ENCODE results near the gene SLC39A13.

Gene SLC39A13

DNA sequence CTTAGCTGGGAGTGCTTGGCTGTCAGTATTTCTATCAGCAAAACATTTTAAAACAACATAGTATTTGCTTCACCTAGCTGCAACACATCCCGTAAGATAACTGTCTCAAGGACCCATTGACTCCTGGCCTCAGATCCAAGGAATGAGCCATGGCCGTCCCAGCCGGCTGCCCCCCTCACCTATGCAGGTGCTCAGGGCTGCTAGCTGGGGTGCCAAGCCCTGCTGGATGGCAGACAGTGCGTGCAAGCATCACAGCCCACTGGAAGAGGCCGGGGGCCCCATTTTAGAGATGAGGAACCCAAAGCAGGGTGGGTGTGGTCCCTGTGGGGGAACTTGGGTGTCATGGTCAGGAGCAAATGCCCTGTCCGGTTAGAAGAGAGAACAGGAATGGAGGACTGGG lies 9.3 kb downstream of the SLC39A13 start:
- no peak for TF ChIP-seq TAF1 (IDR thresholded peaks at IDR 0.05; ENCODE audit: borderline replicate concordance, low read depth, low read length)
- TF ChIP-seq POLR2AphosphoS5 (IDR thresholded peaks at IDR 0.05; ENCODE audit: low read depth, low read length), result no peak; the same call in 1 of the 2 replicates
- no peak for TF ChIP-seq POLR2A (IDR thresholded peaks at IDR 0.05; ENCODE audit: low read depth, low read length)
- FAIRE-seq (no peak), DNase-seq (ENCODE audit: insufficient read length) (no peak)

DNA sequence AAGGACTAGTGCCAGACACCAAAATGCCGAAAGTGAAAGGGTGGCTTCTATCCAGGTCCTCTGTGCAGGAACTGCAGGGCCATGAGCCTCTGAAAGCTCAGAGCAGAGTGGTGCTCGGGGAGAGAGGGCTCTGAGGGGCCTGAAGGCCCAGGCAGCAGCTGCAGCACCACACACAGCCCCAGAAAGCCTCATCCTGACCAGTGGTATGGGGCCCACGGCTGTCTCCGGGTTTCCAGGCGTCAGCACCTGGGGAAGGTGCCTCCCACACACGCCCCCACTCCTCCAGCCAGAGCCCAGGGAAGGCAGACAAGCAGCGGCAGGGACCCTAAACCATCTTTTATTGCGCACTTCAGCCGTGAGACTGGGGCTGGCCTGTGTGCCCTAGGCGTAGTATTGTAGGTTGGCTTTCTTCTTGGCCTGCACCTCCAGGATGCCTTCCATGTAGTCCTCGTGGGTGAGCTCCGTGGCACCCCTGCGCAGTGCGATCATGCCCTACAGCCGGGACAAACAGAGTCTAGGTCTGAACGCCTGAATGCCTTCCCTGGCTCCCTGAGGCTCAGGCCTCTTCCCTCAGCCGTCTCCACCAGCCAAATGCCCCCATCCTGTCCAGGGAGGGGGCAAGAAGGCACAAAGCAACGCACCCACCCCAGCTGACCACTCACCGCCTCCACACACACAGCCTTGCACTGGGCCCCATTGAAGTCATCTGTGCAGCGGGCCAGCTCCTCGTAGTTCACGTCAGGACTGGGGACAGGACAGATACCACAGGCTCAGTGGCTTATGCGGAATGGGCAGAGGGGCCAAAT lies 10.3 kb downstream of the SLC39A13 start:
- TF ChIP-seq POLR2AphosphoS5 (IDR thresholded peaks at IDR 0.05; ENCODE audit: low read depth, low read length) (peak; percentile 38; the same call in 1 of the 2 replicates), POLR2A (IDR thresholded peaks at IDR 0.05; ENCODE audit: low read depth, low read length) (peak; percentile 14; the same call in 1 of the 2 replicates), TAF1 (IDR thresholded peaks at IDR 0.05; ENCODE audit: borderline replicate concordance, low read depth, low read length) (no peak)
- FAIRE-seq (no peak), DNase-seq (ENCODE audit: insufficient read length) (no peak)

DNA sequence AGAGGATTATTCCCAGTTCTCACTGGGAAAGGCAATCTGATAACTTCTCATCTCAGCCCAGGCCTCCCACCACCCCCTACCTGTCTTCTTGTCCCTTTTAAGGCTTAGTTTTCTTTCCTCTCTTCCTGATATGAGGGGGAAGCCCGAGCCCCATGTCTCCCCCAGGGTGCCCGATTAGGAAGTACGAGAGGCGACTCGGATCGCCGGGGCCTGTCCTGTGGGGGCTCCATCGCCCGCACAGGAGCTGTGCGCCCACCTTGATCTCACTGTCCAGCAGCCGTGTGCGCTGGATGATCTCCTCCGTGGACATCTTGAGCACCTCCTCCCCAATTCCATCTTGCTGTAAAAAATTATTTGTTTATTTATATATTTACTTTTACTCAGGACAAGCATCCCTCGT lies 17.2 kb downstream of the SLC39A13 start:
- TF ChIP-seq POLR2A (IDR thresholded peaks at IDR 0.05; ENCODE audit: low read depth, low read length), result no peak
- TF ChIP-seq TAF1 (IDR thresholded peaks at IDR 0.05; ENCODE audit: borderline replicate concordance, low read depth, low read length), result no peak
- no peak for TF ChIP-seq POLR2AphosphoS5 (IDR thresholded peaks at IDR 0.05; ENCODE audit: low read depth, low read length)
- DNase-seq (ENCODE audit: insufficient read length) (no peak), FAIRE-seq (no peak)

DNA sequence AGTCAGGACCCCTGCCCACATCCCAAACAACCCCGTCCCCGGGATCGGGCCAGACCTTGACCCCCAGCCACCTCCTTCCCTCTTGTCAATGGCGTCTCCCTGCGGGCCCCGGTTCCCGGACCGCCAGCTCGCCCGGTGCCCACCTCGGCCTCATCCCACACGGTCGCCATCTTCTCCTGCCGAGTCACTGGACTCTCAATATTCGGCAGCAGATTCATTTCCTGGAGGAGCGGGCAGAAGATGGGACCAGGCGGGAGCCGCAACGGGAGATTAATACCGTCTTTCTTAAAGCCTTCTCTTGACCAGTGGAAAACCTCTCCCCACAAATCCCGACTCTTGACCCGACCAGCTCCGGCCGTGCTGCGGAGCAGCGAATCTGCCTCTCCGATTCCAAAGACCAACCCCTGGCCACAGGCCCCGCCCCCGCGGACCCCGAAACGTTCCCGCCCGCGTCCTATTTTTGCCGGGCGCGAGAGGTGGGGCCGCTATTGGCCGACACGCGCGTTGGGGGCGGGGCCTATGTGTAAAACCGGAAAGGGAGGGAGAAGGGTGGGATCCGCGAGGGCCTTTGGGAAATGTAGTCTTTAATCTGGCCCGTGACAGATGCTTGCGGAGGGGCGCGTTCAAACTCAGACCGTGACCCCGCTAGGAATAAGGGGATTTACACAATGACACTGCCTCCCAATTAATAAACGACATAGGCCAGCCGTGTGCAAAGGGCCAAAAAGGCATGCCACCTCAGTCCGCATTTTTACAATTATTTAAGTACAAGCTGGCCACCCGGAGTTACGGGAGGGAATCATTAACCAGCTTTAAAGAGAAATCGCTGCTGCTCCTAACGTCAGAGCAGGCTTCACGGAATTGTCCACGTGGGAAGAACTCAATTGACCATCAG lies 17.9 kb downstream of the SLC39A13 start, which contains the start of gene PSMC3:
Gene PSMC3, minus strand, starts transcription at position 378 of the 895 bp plus-strand sequence. Its CDS starts 160 bp downstream, at position 218.
- FAIRE-seq (peak; percentile 100), DNase-seq (ENCODE audit: insufficient read length) (peak; percentile 95)
- TF ChIP-seq POLR2AphosphoS5 (IDR thresholded peaks at IDR 0.05; ENCODE audit: low read depth, low read length) (peak; percentile 89), TAF1 (IDR thresholded peaks at IDR 0.05; ENCODE audit: borderline replicate concordance, low read depth, low read length) (peak; percentile 99), POLR2A (IDR thresholded peaks at IDR 0.05; ENCODE audit: low read depth, low read length) (peak; percentile 94)

DNA sequence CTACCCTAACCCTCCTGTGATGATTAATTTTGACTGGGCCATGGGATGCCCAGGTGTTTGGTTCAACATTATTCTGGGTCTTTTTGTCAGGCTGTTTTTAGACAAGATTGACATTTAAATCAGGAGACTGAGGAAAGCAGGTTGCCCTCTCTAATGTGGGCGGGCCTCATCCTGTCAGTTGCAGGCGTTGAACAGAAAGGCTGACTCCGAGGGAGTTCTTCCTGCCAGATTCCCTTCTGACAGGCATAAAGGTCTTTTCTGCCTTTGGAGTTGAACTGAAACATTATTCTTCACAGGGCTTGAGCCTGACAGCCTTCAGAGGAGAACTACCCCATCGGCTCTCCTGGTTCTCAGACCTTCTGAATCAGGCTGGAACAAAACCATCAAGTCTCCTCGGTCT lies 22.1 kb downstream of the SLC39A13 start:
- no peak for TF ChIP-seq TAF1 (IDR thresholded peaks at IDR 0.05; ENCODE audit: borderline replicate concordance, low read depth, low read length)
- TF ChIP-seq POLR2A (IDR thresholded peaks at IDR 0.05; ENCODE audit: low read depth, low read length), result no peak
- no peak for TF ChIP-seq POLR2AphosphoS5 (IDR thresholded peaks at IDR 0.05; ENCODE audit: low read depth, low read length)
- DNase-seq (ENCODE audit: insufficient read length) (no peak), FAIRE-seq (no peak)

DNA sequence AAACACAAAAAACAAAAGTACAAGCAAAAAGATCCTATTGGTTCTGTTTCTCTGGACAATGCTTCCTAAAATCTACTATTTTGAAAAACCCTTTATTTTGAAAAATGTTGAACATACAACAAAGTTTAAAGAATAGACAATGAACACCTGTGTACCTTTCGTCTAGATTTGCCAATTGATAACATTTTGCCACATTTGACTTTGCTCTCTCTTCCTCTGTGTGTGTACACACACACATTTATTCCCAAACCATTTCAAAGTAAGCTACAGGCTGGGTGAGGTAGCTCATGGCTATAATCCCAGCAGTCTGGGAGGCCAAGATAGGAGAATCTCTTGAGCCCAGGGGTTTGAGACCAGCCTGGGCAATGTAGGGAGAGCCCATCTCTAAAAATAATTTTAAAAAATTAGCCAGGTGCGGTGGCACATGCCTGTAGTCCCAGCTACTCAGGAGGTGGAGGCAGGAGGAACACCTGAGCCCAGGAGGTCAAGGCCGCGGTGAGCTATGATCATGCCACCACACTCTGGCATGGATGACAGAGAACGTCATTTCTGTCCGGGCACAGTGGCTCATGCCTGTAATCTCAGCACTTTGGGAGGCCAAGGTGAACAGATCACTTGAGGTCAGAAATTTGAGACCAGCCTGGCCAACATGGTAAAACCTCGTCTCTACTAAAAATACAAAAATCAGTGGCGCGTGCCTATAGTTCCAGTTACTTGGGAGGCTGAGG lies 23.1 kb downstream of the SLC39A13 start:
- TF ChIP-seq POLR2AphosphoS5 (IDR thresholded peaks at IDR 0.05; ENCODE audit: low read depth, low read length) (no peak), POLR2A (IDR thresholded peaks at IDR 0.05; ENCODE audit: low read depth, low read length) (no peak), TAF1 (IDR thresholded peaks at IDR 0.05; ENCODE audit: borderline replicate concordance, low read depth, low read length) (no peak)
- FAIRE-seq, result no peak

DNA sequence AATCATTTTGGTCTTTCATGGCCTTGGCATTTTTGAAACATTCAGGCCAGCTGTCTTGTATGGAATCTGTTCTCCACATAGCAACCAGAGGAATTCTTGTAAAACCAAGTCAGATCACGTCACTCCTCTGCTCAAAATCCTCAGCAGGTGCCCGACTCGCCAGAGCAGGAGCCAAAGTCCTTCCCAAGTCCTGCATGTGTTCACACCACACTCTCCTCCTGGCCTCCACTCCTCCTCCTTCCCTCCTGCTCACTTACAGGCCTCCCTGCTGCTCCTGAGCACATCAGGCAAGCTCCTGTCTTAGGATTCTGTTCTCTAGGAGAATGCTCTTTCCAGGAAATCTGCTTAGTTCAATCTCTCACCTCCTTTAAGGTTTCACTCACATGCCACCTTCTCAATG lies 24.8 kb downstream of the SLC39A13 start:
- FAIRE-seq, result no peak
- no peak for TF ChIP-seq TAF1 (IDR thresholded peaks at IDR 0.05; ENCODE audit: borderline replicate concordance, low read depth, low read length)
- TF ChIP-seq POLR2AphosphoS5 (IDR thresholded peaks at IDR 0.05; ENCODE audit: low read depth, low read length), result no peak
- no peak for TF ChIP-seq POLR2A (IDR thresholded peaks at IDR 0.05; ENCODE audit: low read depth, low read length)
- DNase-seq (ENCODE audit: insufficient read length), result no peak

More for the DNA sequence above, 23.1 kb downstream of the SLC39A13 start:
- DNase-seq (ENCODE audit: insufficient read length), result no peak

DNA sequence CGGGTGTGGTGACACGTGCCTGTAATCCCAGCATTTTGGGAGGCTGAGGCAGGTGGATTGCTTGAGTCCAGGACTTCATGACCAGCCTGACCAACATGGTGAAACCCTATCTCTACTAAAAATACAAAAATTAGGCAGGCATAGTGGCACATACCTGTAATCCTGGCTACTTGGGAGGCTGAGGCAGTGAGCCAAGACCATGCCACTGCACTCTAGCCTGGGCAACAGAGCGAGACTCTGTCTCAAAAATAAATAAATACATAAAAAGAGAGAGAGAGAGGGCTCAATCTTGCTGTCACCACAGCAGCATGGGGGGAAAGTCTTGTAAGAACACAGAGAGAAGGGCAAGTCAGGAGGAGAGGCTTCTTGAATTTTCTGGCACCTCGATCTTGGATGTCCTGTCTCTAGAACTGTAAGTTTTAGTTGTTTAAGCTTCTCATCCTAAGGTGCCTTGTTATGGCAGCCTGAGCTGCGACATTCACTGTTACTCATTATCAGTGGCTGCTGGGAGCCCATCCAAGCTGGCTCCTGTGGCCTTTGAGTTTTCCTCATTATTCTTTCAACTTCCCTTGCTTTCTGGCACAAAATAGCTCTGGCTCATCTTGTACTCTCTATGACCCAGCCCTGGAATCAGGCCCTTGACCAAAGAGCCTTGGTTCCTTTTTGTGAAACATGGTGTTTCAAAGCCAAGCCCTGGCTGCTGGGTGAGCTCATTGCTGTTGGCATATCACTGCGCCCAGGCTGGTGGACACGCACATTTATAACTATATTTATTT lies 25.8 kb downstream of the SLC39A13 start:
- FAIRE-seq (no peak), DNase-seq (ENCODE audit: insufficient read length) (no peak)
- no peak for TF ChIP-seq POLR2A (IDR thresholded peaks at IDR 0.05; ENCODE audit: low read depth, low read length)
- no peak for TF ChIP-seq TAF1 (IDR thresholded peaks at IDR 0.05; ENCODE audit: borderline replicate concordance, low read depth, low read length)
- no peak for TF ChIP-seq POLR2AphosphoS5 (IDR thresholded peaks at IDR 0.05; ENCODE audit: low read depth, low read length)

DNA sequence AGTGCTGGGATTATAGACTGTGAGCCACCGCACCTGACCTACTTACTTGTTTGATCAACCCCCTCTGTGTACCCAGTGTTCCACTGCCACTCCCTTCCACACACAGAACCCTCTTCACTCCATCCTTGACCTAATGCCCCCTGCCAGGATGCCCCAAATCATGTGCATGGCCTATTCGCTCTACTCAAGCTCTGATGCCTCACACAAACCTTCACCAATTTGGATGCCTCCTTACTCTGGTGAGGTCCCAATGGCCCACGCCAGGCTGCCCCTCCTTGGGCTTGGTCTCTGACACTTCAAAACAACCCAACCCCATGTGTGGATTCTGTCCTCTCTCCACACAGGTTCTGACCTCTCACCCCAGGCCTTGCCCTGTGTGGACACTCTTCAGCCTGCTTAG lies 27.3 kb downstream of the SLC39A13 start:
- no peak for FAIRE-seq
- TF ChIP-seq TAF1 (IDR thresholded peaks at IDR 0.05; ENCODE audit: borderline replicate concordance, low read depth, low read length), result no peak
- no peak for TF ChIP-seq POLR2AphosphoS5 (IDR thresholded peaks at IDR 0.05; ENCODE audit: low read depth, low read length)
- TF ChIP-seq POLR2A (IDR thresholded peaks at IDR 0.05; ENCODE audit: low read depth, low read length), result no peak

DNA sequence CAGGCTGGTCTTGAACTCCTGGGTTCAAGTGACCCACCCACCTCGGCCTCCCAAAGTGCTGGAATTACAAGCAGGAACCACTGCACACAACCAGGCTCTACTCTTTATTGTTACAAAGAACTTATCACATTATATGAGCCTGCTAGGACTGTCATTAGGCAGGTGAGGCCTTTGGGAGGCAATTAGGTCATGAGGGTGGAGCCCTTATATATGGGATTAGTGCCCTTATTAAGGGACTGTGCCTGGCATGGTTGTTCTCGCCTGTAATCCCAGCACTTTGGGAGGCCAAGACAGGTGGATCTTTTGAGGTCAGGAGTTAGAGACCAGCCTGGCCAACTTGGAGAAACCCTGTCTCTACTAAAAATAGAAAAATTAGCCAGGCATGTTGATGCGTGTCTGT lies 28.3 kb downstream of the SLC39A13 start:
- no peak for DNase-seq (ENCODE audit: insufficient read length)
- FAIRE-seq, result no peak
- no peak for TF ChIP-seq POLR2A (IDR thresholded peaks at IDR 0.05; ENCODE audit: low read depth, low read length)
- no peak for TF ChIP-seq TAF1 (IDR thresholded peaks at IDR 0.05; ENCODE audit: borderline replicate concordance, low read depth, low read length)
- TF ChIP-seq POLR2AphosphoS5 (IDR thresholded peaks at IDR 0.05; ENCODE audit: low read depth, low read length), result no peak

More for the DNA sequence above, 27.3 kb downstream of the SLC39A13 start:
- DNase-seq (ENCODE audit: insufficient read length), result no peak

Data from GM12892 (cell line).